OCI-LY3 (cell line): Measurements from ENCODE around the gene MANEAL.

Source experiments
- H2AFZ ChIP-seq: fragments of 200-600, 300-600 bp; shearing (Covaris generic); 2 replicates; pipeline ENCODE4 v1.6.0; 2014; ENCODE audit warnings: antibody characterized with exemption, low read depth, low read length
- H3K27ac ChIP-seq: fragments of 200-600, 300-600 bp; sonication (generic); 2 replicates; pipeline ENCODE4 v1.5.1; 2014; ENCODE audit warnings: mild to moderate bottlenecking, low read length, moderate library complexity, mixed read lengths
- H3K27me3 ChIP-seq: fragments of 200-600, 300-600 bp; sonication (generic); 2 replicates; pipeline ENCODE4 v1.6.1; 2014; ENCODE audit warnings: low read depth, low read length, mixed read lengths
- H3K36me3 ChIP-seq: fragments of 200-600, 300-600 bp; sonication (generic); replicated peaks from 2 replicates; pipeline ENCODE3; 2014; ENCODE audit warnings: low read depth, low read length, mixed read lengths
- H3K4me1 ChIP-seq: fragments of 300-600, 200-600 bp; sonication (generic); 2 replicates; pipeline ENCODE4 v1.6.1; 2014; ENCODE audit warnings: low read length, mixed read lengths
- H3K4me2 ChIP-seq: fragments of 200-600, 300-600 bp; sonication (generic); 2 replicates; pipeline ENCODE4 v1.6.1; 2014; ENCODE audit warnings: low read length, mixed read lengths
- H3K4me3 ChIP-seq: fragments of 300-600, 200-600 bp; sonication (generic); 2 replicates; pipeline ENCODE4 v1.5.1; 2014; ENCODE audit warnings: antibody characterized with exemption, mild to moderate bottlenecking, low read length, moderate library complexity
- H3K79me2 ChIP-seq: fragments of 300-600, 200-600 bp; shearing (Covaris generic); 2 replicates; pipeline ENCODE4 v1.6.1; 2014; ENCODE audit warnings: mild to moderate bottlenecking, low read length, mixed read lengths
- H3K9ac ChIP-seq: fragments of 300-600, 200-600 bp; shearing (Covaris generic); 2 replicates; pipeline ENCODE4 v1.6.0; 2014; ENCODE audit warnings: mild to moderate bottlenecking, low read length, moderate library complexity
- H3K9me3 ChIP-seq: fragments of 200-600, 300-600 bp; shearing (Covaris generic); 2 replicates; pipeline ENCODE4 v1.6.1; 2014; ENCODE audit warnings: low read length, mixed read lengths; ENCODE audit not compliant: insufficient read depth
- H4K20me1 ChIP-seq: fragments of 200-600, 300-600 bp; sonication (generic); 2 replicates; pipeline ENCODE4 v1.6.1; 2016; ENCODE audit warnings: low read length, mixed read lengths; ENCODE audit not compliant: insufficient read depth
- CTCF ChIP-seq: fragments of 200-600, 300-600 bp; sonication (generic); IDR thresholded peaks from 2 replicates; pipeline ENCODE4 v1.5.1; 2014; ENCODE audit warnings: antibody characterized with exemption, low read length, low read depth
- EZH2phosphoT487 ChIP-seq: fragments of 200-600 bp; shearing (Covaris generic); IDR thresholded peaks from 2 replicates; pipeline ENCODE4 v1.6.1; 2018; ENCODE audit warnings: antibody characterized with exemption, mixed run types, low read depth

MANEAL gene

GRCh38 chr1:37808369-37809319, 15.0 kb downstream of the MANEAL start:
- Histone ChIP-seq H3K36me3 (peaks cover 22% of the 10 kb centered on the region), H3K9me3 (no peaks in the 10 kb centered on the region), H3K4me2 (peak overlapping the region; percentile 80), H4K20me1 (peaks cover 9% of the 10 kb centered on the region), H3K9ac (peak overlapping the region; percentile 90), H3K79me2 (peaks cover 36% of the 10 kb centered on the region), H3K4me3 (peak overlapping the region; percentile 100), H2AFZ (no peak overlapping the region), H3K27ac (peak overlapping the region; percentile 23; the same call in 1 of the 2 replicates), H3K27me3 (no peaks in the 10 kb centered on the region), H3K4me1 (peaks cover 13% of the 10 kb centered on the region)
- TF ChIP-seq CTCF = no peak
- no peak for TF ChIP-seq EZH2phosphoT487

GRCh38 chr1:37809942-37810341, 16.3 kb downstream of the MANEAL start:
- H3K9ac ChIP-seq = no peak overlapping the region
- H3K4me1 ChIP-seq = peaks cover 13% of the 10 kb centered on the region
- H3K36me3 ChIP-seq = peaks cover 12% of the 10 kb centered on the region

GRCh38 chr1:37811027-37811655, 17.5 kb downstream of the MANEAL start:
- Histone ChIP-seq H3K27ac (no peak overlapping the region), H3K9me3 (no peaks in the 10 kb centered on the region), H3K79me2 (peaks cover 26% of the 10 kb centered on the region), H3K4me2 (no peak overlapping the region), H3K36me3 (peaks cover 4% of the 10 kb centered on the region), H3K4me3 (no peak overlapping the region), H2AFZ (no peak overlapping the region), H3K4me1 (peaks cover 13% of the 10 kb centered on the region), H3K27me3 (no peaks in the 10 kb centered on the region), H4K20me1 (peaks cover 9% of the 10 kb centered on the region), H3K9ac (no peak overlapping the region)
- peak; percentile 71 for TF ChIP-seq CTCF
- no peak for TF ChIP-seq EZH2phosphoT487

More at GRCh38 chr1:37809942-37810341, 16.3 kb downstream of the MANEAL start:
- no peak overlapping the region for H3K4me3 ChIP-seq
- peaks cover 9% of the 10 kb centered on the region for H4K20me1 ChIP-seq
- no peaks in the 10 kb centered on the region for H3K9me3 ChIP-seq
- H2AFZ ChIP-seq = no peak overlapping the region
- no peak overlapping the region for H3K4me2 ChIP-seq
- H3K27ac ChIP-seq = no peak overlapping the region
- peaks cover 36% of the 10 kb centered on the region for H3K79me2 ChIP-seq
- H3K27me3 ChIP-seq = no peaks in the 10 kb centered on the region
- TF ChIP-seq CTCF (no peak), EZH2phosphoT487 (no peak)

- H3K4me1 ChIP-seq = peaks cover 5% of the 10 kb centered on the region
- no peaks in the 10 kb centered on the region for H4K20me1 ChIP-seq
- no peak overlapping the region for H2AFZ ChIP-seq
- no peak overlapping the region for H3K27ac ChIP-seq
- H3K79me2 ChIP-seq = peaks cover 5% of the 10 kb centered on the region; the same call in 1 of the 2 replicates
- H3K27me3 ChIP-seq = no peaks in the 10 kb centered on the region
- no peak overlapping the region for H3K9ac ChIP-seq
- H3K36me3 ChIP-seq = peaks cover 7% of the 10 kb centered on the region
- no peak overlapping the region for H3K4me3 ChIP-seq
- TF ChIP-seq EZH2phosphoT487 (no peak), CTCF (no peak)
- no peak overlapping the region for H3K4me2 ChIP-seq
- H3K9me3 ChIP-seq = no peaks in the 10 kb centered on the region
Measured at GRCh38 chr1:37813529-37814145, 20.0 kb downstream of the MANEAL start.
